ENCODE measurements around the gene SMARCC2. TPM values are rescaled to one million over a fixed set of nuclear protein-coding genes. Genes with fewer than 3 reads are reported as not detected.
A peak's percentile ranks its signal among the peaks of the same experiment; 100 is the strongest.

The SMARCC2 gene
- total and polyA plus RNA-seq, 9 of the 15 experiments (the other 6 are each of a cell fraction or from before 2014, with no cell fraction given) = 11.9 to 86.0 (median 36.6) TPM

DNA sequence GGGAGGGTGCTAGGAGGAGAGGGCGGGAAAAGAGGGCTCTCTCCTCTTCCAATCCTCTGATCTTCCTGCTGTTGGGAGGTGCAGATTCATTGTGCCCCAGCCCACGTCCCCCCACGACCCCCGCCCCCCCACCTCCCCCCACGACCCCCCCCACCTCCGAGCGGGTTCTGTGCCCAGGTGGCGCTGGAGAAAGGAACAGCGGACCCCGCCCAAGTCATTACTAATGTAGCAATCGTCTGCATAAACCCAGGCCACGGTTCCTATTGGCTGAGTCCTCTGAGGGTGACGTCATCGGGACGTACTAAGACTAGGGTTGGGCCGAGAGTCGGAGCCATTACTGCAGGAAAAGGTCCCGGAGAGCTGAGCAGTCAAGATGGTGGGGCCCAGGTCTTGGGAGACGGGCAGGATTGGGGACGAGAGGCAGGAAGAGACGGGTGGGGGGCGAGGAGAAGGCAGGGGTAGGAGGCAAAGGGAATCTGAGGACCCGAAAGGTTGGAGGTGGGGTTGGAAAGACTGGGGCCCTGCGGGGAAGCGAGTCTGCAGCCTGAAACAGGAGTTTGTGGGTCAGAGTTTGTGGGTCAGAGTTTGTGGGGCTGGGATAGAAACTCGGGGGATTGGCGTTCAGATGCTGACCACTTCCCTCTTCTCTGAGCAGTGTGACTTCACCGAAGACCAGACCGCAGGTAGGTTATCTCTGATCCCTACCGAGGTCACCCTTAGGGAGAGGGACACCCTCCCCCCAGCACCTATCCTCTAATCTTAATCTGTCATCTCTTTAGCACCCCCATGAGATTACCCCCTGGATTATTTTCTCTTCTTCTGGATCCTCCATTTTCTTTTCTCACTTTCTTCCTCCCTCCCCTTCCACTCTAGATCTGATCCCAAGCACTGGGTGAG lies 31.0 kb downstream of the SMARCC2 start, which contains the start of gene MYL6 (continued):
- TF ChIP-seq, protein P1, sequence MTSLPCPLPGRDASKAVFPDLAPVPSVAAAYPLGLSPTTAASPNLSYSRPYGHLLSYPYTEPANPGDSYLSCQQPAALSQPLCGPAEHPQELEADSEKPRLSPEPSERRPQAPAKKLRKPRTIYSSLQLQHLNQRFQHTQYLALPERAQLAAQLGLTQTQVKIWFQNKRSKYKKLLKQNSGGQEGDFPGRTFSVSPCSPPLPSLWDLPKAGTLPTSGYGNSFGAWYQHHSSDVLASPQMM (CRISPR knock-in tag; IDR thresholded peaks at IDR 0.05) = no peak
- peak; percentile 71; the same call in 1 of the 2 replicates for TF ChIP-seq GABPB2 (CRISPR knock-in tag; conservative IDR thresholded peaks at IDR 0.05)
- 0 out of 2 replicates have a peak, but pooled peaks have one; percentile 29 for TF ChIP-seq TCFL5 (CRISPR knock-in tag; conservative IDR thresholded peaks at IDR 0.05)
- peak; percentile 100 for TF ChIP-seq SUPT5H (IDR thresholded peaks at IDR 0.05)
- TF ChIP-seq, protein P2, sequence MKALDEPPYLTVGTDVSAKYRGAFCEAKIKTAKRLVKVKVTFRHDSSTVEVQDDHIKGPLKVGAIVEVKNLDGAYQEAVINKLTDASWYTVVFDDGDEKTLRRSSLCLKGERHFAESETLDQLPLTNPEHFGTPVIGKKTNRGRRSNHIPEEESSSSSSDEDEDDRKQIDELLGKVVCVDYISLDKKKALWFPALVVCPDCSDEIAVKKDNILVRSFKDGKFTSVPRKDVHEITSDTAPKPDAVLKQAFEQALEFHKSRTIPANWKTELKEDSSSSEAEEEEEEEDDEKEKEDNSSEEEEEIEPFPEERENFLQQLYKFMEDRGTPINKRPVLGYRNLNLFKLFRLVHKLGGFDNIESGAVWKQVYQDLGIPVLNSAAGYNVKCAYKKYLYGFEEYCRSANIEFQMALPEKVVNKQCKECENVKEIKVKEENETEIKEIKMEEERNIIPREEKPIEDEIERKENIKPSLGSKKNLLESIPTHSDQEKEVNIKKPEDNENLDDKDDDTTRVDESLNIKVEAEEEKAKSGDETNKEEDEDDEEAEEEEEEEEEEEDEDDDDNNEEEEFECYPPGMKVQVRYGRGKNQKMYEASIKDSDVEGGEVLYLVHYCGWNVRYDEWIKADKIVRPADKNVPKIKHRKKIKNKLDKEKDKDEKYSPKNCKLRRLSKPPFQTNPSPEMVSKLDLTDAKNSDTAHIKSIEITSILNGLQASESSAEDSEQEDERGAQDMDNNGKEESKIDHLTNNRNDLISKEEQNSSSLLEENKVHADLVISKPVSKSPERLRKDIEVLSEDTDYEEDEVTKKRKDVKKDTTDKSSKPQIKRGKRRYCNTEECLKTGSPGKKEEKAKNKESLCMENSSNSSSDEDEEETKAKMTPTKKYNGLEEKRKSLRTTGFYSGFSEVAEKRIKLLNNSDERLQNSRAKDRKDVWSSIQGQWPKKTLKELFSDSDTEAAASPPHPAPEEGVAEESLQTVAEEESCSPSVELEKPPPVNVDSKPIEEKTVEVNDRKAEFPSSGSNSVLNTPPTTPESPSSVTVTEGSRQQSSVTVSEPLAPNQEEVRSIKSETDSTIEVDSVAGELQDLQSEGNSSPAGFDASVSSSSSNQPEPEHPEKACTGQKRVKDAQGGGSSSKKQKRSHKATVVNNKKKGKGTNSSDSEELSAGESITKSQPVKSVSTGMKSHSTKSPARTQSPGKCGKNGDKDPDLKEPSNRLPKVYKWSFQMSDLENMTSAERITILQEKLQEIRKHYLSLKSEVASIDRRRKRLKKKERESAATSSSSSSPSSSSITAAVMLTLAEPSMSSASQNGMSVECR (CRISPR knock-in tag; IDR thresholded peaks at IDR 0.05) = peak; percentile 46; the same call in 1 of the 2 replicates
- peak; percentile 49 for TF ChIP-seq CCNT2 (IDR thresholded peaks at IDR 0.05; ENCODE audit: borderline replicate concordance, extremely low read depth, insufficient read length, low read depth, low read length)
- peak; percentile 39; the same call in 1 of the 2 replicates for TF ChIP-seq C11orf30 (IDR thresholded peaks at IDR 0.05; ENCODE audit: low read depth)
- TF ChIP-seq ZNF143 (CRISPR knock-in tag; IDR thresholded peaks at IDR 0.05) = no peak; the same call in 1 of the 2 replicates
- peak; percentile 52; the same call in 1 of the 2 replicates for TF ChIP-seq SMARCA5 (IDR thresholded peaks at IDR 0.05)
- peak; percentile 94 for TF ChIP-seq ERF (CRISPR knock-in tag; IDR thresholded peaks at IDR 0.05)
- TF ChIP-seq, protein P3, sequence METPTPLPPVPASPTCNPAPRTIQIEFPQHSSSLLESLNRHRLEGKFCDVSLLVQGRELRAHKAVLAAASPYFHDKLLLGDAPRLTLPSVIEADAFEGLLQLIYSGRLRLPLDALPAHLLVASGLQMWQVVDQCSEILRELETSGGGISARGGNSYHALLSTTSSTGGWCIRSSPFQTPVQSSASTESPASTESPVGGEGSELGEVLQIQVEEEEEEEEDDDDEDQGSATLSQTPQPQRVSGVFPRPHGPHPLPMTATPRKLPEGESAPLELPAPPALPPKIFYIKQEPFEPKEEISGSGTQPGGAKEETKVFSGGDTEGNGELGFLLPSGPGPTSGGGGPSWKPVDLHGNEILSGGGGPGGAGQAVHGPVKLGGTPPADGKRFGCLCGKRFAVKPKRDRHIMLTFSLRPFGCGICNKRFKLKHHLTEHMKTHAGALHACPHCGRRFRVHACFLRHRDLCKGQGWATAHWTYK (CRISPR knock-in tag; IDR thresholded peaks at IDR 0.05) = peak; percentile 91
- TF ChIP-seq XRCC4 (IDR thresholded peaks at IDR 0.05; ENCODE audit: extremely low read depth, insufficient read depth, insufficient read length) = no peak
- TF ChIP-seq HOXB6 (CRISPR knock-in tag; IDR thresholded peaks at IDR 0.05; ENCODE audit: borderline replicate concordance) = peak; percentile 86; the same call in 1 of the 2 replicates
- 0 out of 2 replicates have a peak, but pooled peaks have one; percentile 66 for TF ChIP-seq RHOXF2B (CRISPR knock-in tag; conservative IDR thresholded peaks at IDR 0.05)
- TF ChIP-seq CREB1 (IDR thresholded peaks at IDR 0.05) = peak; percentile 82
- TF ChIP-seq CREB1 (CRISPR knock-in tag; IDR thresholded peaks at IDR 0.05) = peak; percentile 88
- peak; percentile 100 for TF ChIP-seq JUN (IDR thresholded peaks at IDR 0.05; ENCODE audit: borderline replicate concordance, low read depth, low read length)
- peak; percentile 94; the same call in 1 of the 2 replicates for TF ChIP-seq JUN (CRISPR knock-in tag; IDR thresholded peaks at IDR 0.05; ENCODE audit: borderline replicate concordance)
- TF ChIP-seq, protein P4, sequence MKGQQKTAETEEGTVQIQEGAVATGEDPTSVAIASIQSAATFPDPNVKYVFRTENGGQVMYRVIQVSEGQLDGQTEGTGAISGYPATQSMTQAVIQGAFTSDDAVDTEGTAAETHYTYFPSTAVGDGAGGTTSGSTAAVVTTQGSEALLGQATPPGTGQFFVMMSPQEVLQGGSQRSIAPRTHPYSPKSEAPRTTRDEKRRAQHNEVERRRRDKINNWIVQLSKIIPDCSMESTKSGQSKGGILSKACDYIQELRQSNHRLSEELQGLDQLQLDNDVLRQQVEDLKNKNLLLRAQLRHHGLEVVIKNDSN (CRISPR knock-in tag; IDR thresholded peaks at IDR 0.05) = 0 out of 2 replicates have a peak, but pooled peaks have one; percentile 46
- TF ChIP-seq SP2 (IDR thresholded peaks at IDR 0.05; ENCODE audit: extremely low read depth, low read depth, low read length, poor library complexity, severe bottlenecking) = no peak

Data from K562 (cell line).